ENCODE data around the gene USP5.
"Not testable (repeated sequence)": the region's sequence is repeated elsewhere in the genome, so short reads cannot be mapped to it uniquely, and the experiment has no call there.

USP5 gene

GRCh38 chr12:6843118-6843902 lies 8.6 kb upstream of the USP5 start:
- no peak for DNase-seq

GRCh38 chr12:6845395-6845794 lies 6.6 kb upstream of the USP5 start:
- no peak for DNase-seq

- DNase-seq: no peak
Observed at GRCh38 chr12:6846316-6846869, 5.6 kb upstream of the USP5 start.

- no peak for DNase-seq
Observed at GRCh38 chr12:6847676-6848075, 4.3 kb upstream of the USP5 start.

GRCh38 chr12:6849427-6849826 lies 2.5 kb upstream of the USP5 start:
- no peak for DNase-seq

DNA sequence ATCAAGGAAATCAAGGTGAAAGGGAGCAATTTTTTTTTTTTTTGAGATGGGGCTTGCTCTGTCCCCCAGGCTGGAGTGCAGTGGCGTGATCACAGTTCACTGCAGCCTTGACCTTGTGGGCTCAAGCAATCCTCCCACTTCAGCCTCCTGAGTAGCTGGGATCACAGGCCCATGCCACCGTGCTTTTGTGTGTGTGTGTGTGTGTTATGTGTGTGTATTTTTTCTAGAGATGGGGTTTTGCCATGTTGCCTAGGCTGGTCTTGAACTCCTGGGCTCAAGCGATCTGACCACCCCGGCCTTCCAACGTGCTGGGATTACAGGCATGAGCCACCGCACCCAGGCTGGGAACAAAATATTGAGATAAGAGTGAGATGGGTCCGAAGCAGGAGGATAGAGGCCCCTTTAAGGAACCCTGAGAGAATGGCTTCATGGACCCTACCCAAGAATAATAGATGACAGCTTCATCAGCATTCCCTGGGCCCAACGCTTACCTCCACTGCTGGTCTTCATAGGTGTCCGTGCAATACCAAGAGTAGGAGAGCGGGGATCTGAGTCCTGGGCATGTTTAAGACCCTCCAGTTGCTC lies 1.9 kb upstream of the USP5 start:
- no peak for DNase-seq

DNA sequence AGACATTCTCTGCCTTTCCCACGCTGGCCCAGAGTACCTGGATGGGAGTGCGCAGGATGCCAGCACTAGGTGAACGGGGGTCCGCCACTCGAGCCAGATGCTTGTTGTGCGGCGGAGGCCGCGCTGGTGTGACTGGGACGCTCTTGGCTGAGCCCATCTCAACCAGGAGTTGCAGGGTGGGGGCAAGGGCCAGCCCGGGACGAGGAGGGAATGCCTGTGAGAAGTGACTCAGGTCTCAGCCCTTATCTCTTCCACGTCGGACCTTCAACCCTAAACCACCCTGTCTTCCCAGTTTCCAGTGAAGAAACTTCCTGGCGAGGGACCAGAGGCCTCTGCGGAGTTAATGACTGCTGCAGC lies 1.2 kb upstream of the USP5 start:
- DNase-seq: no peak

GRCh38 chr12:6851153-6851920 lies 613 bp upstream of the USP5 start, which contains the start of gene CDCA3:
TSS of gene CDCA3 (minus strand) at chr12:6851286. CDS start at chr12:6850952, 334 bp downstream.
- DNase-seq: peak; percentile 100

DNA sequence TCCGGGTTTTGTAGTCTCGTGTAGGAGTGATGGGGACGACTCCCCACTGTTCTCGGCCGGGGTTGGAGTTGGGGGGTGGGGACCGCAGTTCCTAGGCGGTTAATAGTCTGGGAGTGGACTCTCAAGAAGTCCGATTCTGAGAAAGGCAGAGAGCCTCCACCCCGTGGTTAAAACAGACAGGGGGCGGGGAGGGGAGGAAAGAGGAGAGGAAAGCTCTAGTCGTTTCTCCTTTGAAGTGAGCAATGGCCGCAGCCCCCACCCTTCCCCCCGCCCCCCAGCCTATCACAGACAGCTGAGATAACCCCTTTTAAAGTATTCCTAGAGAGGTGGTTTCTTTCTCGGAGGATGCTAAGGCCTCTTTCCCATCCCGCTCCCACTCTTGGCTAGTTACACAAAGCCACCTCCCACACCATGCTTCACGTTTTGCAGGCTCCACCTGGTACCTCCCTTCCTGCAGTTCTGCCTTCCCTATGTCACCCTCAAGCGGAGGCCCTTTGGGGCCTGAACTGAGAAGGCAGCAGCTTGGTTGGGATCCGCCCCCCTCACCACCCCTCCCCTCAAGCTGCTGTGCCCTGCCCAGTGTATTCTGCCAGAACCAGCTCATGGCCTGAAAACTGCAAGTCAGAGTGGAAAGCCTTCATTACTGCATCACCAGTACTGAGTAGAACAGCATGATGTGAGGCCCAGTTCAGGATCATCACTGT lies 853 bp downstream of the USP5 start:
- peak; percentile 68 for DNase-seq

DNA sequence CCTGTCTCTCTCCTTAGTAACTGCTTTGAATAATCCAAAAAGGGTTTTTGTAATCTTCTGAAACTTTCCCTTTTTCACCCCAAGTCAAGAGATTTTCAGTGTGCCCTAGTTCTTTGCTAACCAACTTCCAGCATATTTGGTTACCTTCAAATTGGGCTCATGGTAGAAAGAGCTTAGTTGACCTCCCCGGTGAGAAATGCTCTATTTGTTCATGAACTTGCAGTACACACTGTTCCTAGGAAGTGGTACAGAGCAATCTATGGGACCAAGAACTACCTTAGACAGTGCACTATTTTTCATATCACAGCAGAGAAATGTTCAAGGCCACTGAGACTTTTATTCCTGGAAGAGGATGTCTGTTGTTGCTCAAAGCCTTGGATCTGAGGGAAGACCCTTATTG lies 1.7 kb downstream of the USP5 start:
- DNase-seq: no peak

DNA sequence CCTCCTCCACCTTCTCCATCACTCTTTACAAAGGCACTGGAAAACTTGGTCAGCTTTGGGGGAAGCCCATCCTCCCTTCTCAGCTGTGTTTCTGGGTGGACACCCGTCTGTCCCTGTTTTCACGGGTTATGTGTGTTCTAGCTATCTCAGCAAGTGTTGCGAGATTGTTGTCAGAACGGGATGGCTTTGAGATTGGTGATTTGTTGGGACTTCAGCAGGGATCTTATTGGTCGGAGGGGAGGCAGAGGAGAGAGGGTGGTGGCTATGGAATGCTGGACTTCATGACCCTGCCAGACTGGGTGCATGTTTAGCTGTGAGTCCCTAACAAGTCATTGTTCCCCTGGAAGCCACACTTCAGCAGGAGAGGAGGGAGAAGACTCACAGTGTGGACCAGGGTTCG lies 2.1 kb downstream of the USP5 start:
- DNase-seq: no peak

DNA sequence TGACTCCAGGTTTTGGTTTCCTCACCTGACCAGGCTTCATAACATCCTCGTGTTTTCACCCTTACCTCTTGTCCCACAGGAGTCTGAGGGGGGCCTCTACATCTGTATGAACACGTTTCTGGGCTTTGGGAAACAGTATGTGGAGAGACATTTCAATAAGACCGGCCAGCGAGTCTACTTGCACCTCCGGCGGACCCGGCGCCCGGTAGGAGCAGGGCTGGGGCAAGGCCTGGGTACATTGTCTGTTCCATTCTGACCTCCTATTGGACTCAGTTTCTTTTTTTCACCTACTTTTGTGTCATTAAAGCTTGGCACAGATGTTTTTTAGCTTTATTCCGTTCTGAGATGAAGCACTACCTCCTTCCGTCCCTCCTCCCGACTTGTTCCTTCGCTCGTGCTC lies 3.4 kb downstream of the USP5 start:
- no peak for DNase-seq

DNA sequence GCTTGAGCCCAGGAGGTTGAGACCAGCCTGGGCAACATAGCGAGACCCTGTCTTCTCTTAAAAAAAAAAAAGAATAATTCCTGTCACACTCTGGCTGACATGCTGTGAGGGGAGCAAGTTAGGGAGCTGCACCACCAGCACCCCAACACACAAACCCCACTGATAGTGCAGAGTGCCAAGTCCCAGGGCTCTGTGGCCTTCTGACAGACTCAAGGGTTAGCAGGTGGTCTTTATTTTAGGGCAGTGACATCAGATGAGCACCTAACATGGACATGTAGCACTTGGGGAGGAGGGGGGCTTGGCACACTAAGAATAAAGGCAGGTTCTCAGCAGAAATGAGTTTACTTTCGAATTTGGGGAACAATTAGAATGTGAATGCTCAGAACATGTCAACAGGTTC lies 6.8 kb downstream of the USP5 start:
- no peak for DNase-seq

GRCh38 chr12:6860116-6860515 lies 8.2 kb downstream of the USP5 start:
- DNase-seq: no peak

- DNase-seq: no peak
Observed at GRCh38 chr12:6860942-6861341, 9.0 kb downstream of the USP5 start.

DNA sequence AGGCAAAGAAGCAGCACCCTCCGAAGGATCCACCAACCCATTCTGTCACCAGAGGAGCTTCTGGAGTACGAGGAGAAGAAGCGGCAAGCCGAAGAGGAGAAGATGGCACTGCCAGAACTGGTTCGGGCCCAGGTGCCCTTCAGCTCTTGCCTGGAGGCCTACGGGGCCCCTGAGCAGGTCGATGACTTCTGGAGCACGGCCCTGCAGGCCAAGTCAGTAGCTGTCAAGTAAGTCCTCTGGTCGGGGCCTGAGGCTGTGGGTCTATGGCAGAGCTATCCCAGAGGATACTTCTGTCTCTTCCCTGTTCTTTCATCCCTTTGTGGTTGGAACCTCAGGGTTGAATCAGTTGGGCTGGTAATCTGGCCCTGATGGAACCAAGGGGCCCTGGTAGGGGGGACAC lies 9.4 kb downstream of the USP5 start:
- DNase-seq: no peak

DNA sequence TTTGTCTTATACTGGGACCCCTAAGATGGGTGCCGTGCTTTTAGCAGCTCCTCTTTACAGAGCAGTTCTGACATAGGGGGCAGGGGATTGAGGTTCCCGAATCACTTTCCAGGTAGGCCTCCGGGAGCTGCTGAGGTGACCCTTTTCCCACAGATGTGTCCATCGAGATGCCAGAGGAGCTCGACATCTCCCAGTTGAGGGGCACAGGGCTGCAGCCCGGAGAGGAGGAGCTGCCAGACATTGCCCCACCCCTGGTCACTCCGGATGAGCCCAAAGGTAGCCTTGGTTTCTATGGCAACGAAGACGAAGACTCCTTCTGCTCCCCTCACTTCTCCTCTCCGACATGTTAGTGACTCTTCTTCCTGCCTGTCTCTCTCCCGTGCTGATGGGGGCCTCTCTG lies 11.1 kb downstream of the USP5 start:
- DNase-seq: no peak

- DNase-seq: no peak
Observed at GRCh38 chr12:6863586-6864321, 11.8 kb downstream of the USP5 start.

DNA sequence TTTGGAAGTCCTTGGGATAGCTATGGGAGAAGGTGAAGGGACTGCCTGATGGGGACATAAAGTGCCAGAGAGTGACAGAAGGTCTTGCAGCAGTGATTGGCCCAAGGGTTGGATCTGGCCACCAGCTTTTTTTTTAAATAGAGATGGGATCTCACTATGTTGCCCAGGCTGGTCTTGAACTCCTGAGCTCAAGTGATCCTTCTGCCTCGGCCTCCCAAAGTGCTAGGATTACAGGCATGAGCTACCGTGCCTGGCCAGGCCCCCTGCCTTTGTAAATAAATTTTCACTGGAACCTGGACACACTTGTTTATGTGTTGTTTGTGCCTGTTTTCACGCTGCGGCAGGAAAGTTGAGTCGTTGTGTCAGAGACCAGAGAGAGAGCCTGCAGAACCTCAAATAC lies 13.4 kb downstream of the USP5 start:
- DNase-seq: not testable (repeated sequence)

GRCh38 chr12:6866163-6866919 lies 14.4 kb downstream of the USP5 start:
- peak; percentile 29 for DNase-seq

DNA sequence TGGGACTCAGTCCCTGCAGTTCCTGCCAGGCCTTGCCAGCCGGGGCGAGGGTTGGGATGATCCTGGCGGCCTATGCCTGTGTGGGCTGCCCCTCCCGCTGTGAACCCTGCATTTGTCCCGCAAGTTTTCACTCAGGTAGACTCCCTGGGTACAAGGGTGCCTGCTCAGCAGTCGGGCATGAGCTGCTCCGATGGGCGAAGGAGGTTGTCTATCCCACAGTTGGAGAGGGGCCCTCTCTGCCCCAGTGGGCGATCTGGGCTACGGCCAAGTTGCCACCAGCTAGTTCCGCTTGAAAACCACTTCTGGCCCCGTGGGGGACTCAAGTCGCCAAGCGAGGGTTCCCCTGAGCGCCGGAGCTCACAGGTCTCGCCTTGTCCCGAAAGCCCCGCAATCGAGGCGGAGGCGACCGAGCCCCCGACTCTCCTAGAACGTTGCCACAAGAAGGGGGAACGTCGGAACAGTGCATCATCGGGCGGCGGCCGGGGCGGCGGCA lies 15.0 kb downstream of the USP5 start:
- DNase-seq: no peak
